Stimulated activated naive CD8-positive, alpha-beta T cell treated with anti-CD3 and anti-CD28 coated beads, Interleukin-15, Interleukin-2, amounts not matched to agents 100 ng/mL and 50 ng/mL, for 24 hours (primary cell): ENCODE measurements around the gene LRRC8E.
"Not testable (repeated sequence)": the region's sequence is repeated elsewhere in the genome, so short reads cannot be mapped to it uniquely, and the experiment has no call there.

Experiments used
- H3K27ac Mint-ChIP-seq: one replicate; pipeline ENCODE4 v1.8.0; 2021; ENCODE audit warnings: mild to moderate bottlenecking, mixed read lengths
- H3K27me3 Mint-ChIP-seq: one replicate; pipeline ENCODE4 v1.8.0; 2021; ENCODE audit warnings: mixed read lengths
- H3K36me3 Mint-ChIP-seq: one replicate; pipeline ENCODE4 v1.8.0; 2021; ENCODE audit warnings: low read depth, mixed read lengths
- H3K4me1 Mint-ChIP-seq: one replicate; pipeline ENCODE4 v1.8.0; 2021; ENCODE audit warnings: low read depth, mixed read lengths
- H3K4me3 Mint-ChIP-seq: one replicate; pipeline ENCODE4 v1.8.0; 2021; ENCODE audit warnings: mild to moderate bottlenecking, mixed read lengths
- H3K9me3 Mint-ChIP-seq: one replicate; pipeline ENCODE4 v1.8.0; 2021; ENCODE audit warnings: mixed read lengths

The LRRC8E gene

GRCh38 chr19:7850000-7850813 lies 38.1 kb upstream of the LRRC8E start:
- H3K4me1 Mint-ChIP-seq, result no peaks in the 10 kb centered on the region
- H3K4me3 Mint-ChIP-seq, result no peak overlapping the region
- H3K27me3 Mint-ChIP-seq, result no peaks in the 10 kb centered on the region
- no peak overlapping the region for H3K27ac Mint-ChIP-seq
- no peaks in the 10 kb centered on the region for H3K9me3 Mint-ChIP-seq
- no peaks in the 10 kb centered on the region for H3K36me3 Mint-ChIP-seq

GRCh38 chr19:7850945-7851622 lies 37.2 kb upstream of the LRRC8E start:
- no peaks in the 10 kb centered on the region for H3K36me3 Mint-ChIP-seq
- H3K9me3 Mint-ChIP-seq, result no peaks in the 10 kb centered on the region
- no peaks in the 10 kb centered on the region for H3K27me3 Mint-ChIP-seq
- H3K27ac Mint-ChIP-seq, result no peak overlapping the region
- H3K4me1 Mint-ChIP-seq, result no peaks in the 10 kb centered on the region
- H3K4me3 Mint-ChIP-seq, result no peak overlapping the region

GRCh38 chr19:7851623-7852500 lies 36.4 kb upstream of the LRRC8E start:
- Mint-ChIP-seq H3K4me3 (no peak overlapping the region), H3K27me3 (no peaks in the 10 kb centered on the region), H3K4me1 (no peaks in the 10 kb centered on the region), H3K9me3 (no peaks in the 10 kb centered on the region), H3K27ac (no peak overlapping the region), H3K36me3 (no peaks in the 10 kb centered on the region)

- Mint-ChIP-seq H3K27me3 (no peaks in the 10 kb centered on the region), H3K4me3 (no peak overlapping the region), H3K9me3 (no peaks in the 10 kb centered on the region), H3K36me3 (no peaks in the 10 kb centered on the region), H3K27ac (no peak overlapping the region), H3K4me1 (no peaks in the 10 kb centered on the region)
These were observed 35.2 kb upstream of the LRRC8E start for GRCh38 chr19:7852851-7853769.

GRCh38 chr19:7853770-7854128 lies 34.6 kb upstream of the LRRC8E start:
- H3K36me3 Mint-ChIP-seq, result no peaks in the 10 kb centered on the region
- no peak overlapping the region for H3K4me3 Mint-ChIP-seq
- H3K27ac Mint-ChIP-seq, result no peak overlapping the region
- H3K4me1 Mint-ChIP-seq, result no peaks in the 10 kb centered on the region
- no peaks in the 10 kb centered on the region for H3K27me3 Mint-ChIP-seq
- H3K9me3 Mint-ChIP-seq, result no peaks in the 10 kb centered on the region

- no peaks in the 10 kb centered on the region for H3K27me3 Mint-ChIP-seq
- no peaks in the 10 kb centered on the region for H3K4me1 Mint-ChIP-seq
- no peaks in the 10 kb centered on the region for H3K9me3 Mint-ChIP-seq
- H3K4me3 Mint-ChIP-seq, result no peak overlapping the region
- no peaks in the 10 kb centered on the region for H3K36me3 Mint-ChIP-seq
- no peak overlapping the region for H3K27ac Mint-ChIP-seq
These were observed 32.7 kb upstream of the LRRC8E start for GRCh38 chr19:7855426-7856108.

- Mint-ChIP-seq H3K27me3 (no peaks in the 10 kb centered on the region), H3K4me3 (no peak overlapping the region), H3K4me1 (peaks cover 3% of the 10 kb centered on the region), H3K36me3 (no peaks in the 10 kb centered on the region), H3K27ac (no peak overlapping the region), H3K9me3 (no peaks in the 10 kb centered on the region)
These were observed 32.2 kb upstream of the LRRC8E start for GRCh38 chr19:7856109-7856591.

- peaks cover 8% of the 10 kb centered on the region for H3K4me1 Mint-ChIP-seq
- no peaks in the 10 kb centered on the region for H3K36me3 Mint-ChIP-seq
- no peak overlapping the region for H3K4me3 Mint-ChIP-seq
- no peaks in the 10 kb centered on the region for H3K27me3 Mint-ChIP-seq
- no peak overlapping the region for H3K27ac Mint-ChIP-seq
- H3K9me3 Mint-ChIP-seq, result no peaks in the 10 kb centered on the region
These were observed 31.3 kb upstream of the LRRC8E start for GRCh38 chr19:7856679-7857663.

GRCh38 chr19:7857727-7858108 lies 30.6 kb upstream of the LRRC8E start:
- no peak overlapping the region for H3K27ac Mint-ChIP-seq
- H3K4me3 Mint-ChIP-seq, result no peak overlapping the region
- no peaks in the 10 kb centered on the region for H3K36me3 Mint-ChIP-seq
- no peaks in the 10 kb centered on the region for H3K9me3 Mint-ChIP-seq
- H3K27me3 Mint-ChIP-seq, result no peaks in the 10 kb centered on the region
- H3K4me1 Mint-ChIP-seq, result peaks cover 12% of the 10 kb centered on the region

GRCh38 chr19:7858109-7858770 lies 30.1 kb upstream of the LRRC8E start:
- no peaks in the 10 kb centered on the region for H3K36me3 Mint-ChIP-seq
- no peaks in the 10 kb centered on the region for H3K9me3 Mint-ChIP-seq
- no peak overlapping the region for H3K4me3 Mint-ChIP-seq
- H3K27ac Mint-ChIP-seq, result no peak overlapping the region
- peaks cover 12% of the 10 kb centered on the region for H3K4me1 Mint-ChIP-seq
- H3K27me3 Mint-ChIP-seq, result no peaks in the 10 kb centered on the region

- not testable (repeated sequence) for H3K27ac Mint-ChIP-seq, H3K9me3 Mint-ChIP-seq, H3K36me3 Mint-ChIP-seq, H3K4me3 Mint-ChIP-seq, H3K27me3 Mint-ChIP-seq
- H3K4me1 Mint-ChIP-seq, result peaks cover 12% of the 10 kb centered on the region
These were observed 29.2 kb upstream of the LRRC8E start for GRCh38 chr19:7859087-7859486.

GRCh38 chr19:7859831-7860713 lies 28.2 kb upstream of the LRRC8E start:
- Mint-ChIP-seq H3K36me3 (no peaks in the 10 kb centered on the region), H3K4me3 (no peak overlapping the region), H3K4me1 (peaks cover 13% of the 10 kb centered on the region), H3K9me3 (no peaks in the 10 kb centered on the region), H3K27me3 (peaks cover 9% of the 10 kb centered on the region), H3K27ac (no peak overlapping the region)
